Calu3 (cell line): ENCODE results near the gene GALNT12. TPM values are rescaled to one million over a fixed set of nuclear protein-coding genes. Genes with fewer than 3 reads are reported as not detected.

Experiments
- BruUV-seq: library from RNA; stranded (reverse); fragments of 400-500 nt; replicated peaks from 2 replicates; lab custom pipeline; 2021; lab: Mats Ljungman, UMichigan
- CTCF ChIA-PET: fragments of 300-600 bp; sonication (Branson Sonifier 250); formaldehyde crosslinking; loops from one replicate; lab custom pipeline; 2022; ENCODE audit warnings: antibody characterized with exemption; lab: Charles Lee
- DNase-seq: peaks from one replicate; pipeline ENCODE4 v3.0.0; 2022
- H3K27ac Mint-ChIP-seq: one replicate; pipeline ENCODE4 v1.8.0; 2022; ENCODE audit warnings: mixed read lengths; ENCODE audit not compliant: unreplicated experiment
- H3K27me3 Mint-ChIP-seq: one replicate; pipeline ENCODE4 v1.8.0; 2022; ENCODE audit warnings: mixed read lengths; ENCODE audit not compliant: unreplicated experiment
- H3K36me3 Mint-ChIP-seq: one replicate; pipeline ENCODE4 v1.8.0; 2022; ENCODE audit warnings: mild to moderate bottlenecking, moderate library complexity, mixed read lengths; ENCODE audit not compliant: insufficient read depth, unreplicated experiment
- H3K4me1 Mint-ChIP-seq: one replicate; pipeline ENCODE4 v1.8.0; 2022; ENCODE audit warnings: mild to moderate bottlenecking, low read depth, mixed read lengths; ENCODE audit not compliant: unreplicated experiment
- H3K4me3 Mint-ChIP-seq: one replicate; pipeline ENCODE4 v1.8.0; 2022; ENCODE audit warnings: mild to moderate bottlenecking, low read depth, moderate library complexity, mixed read lengths; ENCODE audit not compliant: unreplicated experiment
- H3K9me3 Mint-ChIP-seq: one replicate; pipeline ENCODE4 v1.8.0; 2022; ENCODE audit warnings: low read depth, mixed read lengths; ENCODE audit not compliant: unreplicated experiment
- intact Hi-C: fragments of 100-400 bp; cut with micrococcal nuclease; formaldehyde crosslinking; loops from one replicate; pipeline ENCODE4 v1.10.0; 2022; ENCODE audit not compliant: unreplicated experiment
- total RNA-seq: library from RNA; stranded (reverse); gene quantifications from 2 replicates; pipeline ENCODE4 v1.2.3, GENCODE V29; 2022
- TF ChIP-seq, protein P1 (sequence below): fragments of 200-600 bp; IDR thresholded peaks from one replicate; pipeline ENCODE4 v1.8.0; 2022; ENCODE audit warnings: antibody characterized with exemption; ENCODE audit not compliant: unreplicated experiment

Gene GALNT12
- total RNA-seq, 1 experiment from 2014 or later, result 49.2 TPM

DNA sequence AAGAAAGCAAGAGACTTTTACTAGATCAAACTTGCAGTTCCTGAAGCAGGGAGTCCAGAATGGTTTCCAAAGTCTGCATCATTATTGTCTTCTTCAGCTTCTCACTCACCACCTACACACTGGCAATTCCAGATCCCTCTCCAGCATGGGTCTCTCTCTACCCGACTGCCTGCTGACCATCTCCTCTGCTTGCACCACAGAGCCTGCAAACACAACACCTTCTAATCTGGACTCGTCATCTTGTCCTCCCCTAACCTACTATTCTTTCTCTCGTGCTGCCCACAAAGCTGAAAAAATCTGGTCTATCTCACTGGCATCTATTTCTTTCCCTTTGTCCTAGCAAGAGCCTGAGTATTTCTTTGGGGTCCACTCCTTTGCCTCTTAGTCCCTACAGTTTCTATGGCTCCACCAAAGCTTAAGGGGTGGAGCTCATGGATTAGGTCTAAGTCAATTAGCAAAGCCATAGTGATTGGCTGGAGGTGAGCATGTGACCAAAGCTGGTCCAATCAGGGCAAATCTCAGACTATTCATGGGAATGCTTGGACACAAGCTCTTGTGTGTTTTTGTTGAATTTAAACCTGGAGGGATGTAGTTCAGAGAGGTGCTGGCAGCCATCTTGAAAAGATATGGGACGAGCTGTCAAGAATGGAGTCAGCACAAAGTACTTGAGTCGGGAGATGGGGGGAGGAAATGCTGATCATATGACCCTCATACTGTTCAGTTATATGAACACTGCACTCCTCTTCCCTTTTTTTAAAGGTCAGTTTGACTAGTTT lies 63.5 kb downstream of the GALNT12 start:
- BruUV-seq, result no TSS peak
- CTCF ChIA-PET, result no interaction called here

GRCh38 chr9:98871558-98872065 lies 64.1 kb downstream of the GALNT12 start:
- DNase-seq, result no peak
- no TSS peak for BruUV-seq
- CTCF ChIA-PET, result no interaction called here
- H3K27me3 Mint-ChIP-seq, result peaks cover 32% of the 10 kb centered on the region
- H3K4me3 Mint-ChIP-seq, result no peak overlapping the region
- H3K9me3 Mint-ChIP-seq, result peaks cover 2% of the 10 kb centered on the region
- TF ChIP-seq, protein P1, sequence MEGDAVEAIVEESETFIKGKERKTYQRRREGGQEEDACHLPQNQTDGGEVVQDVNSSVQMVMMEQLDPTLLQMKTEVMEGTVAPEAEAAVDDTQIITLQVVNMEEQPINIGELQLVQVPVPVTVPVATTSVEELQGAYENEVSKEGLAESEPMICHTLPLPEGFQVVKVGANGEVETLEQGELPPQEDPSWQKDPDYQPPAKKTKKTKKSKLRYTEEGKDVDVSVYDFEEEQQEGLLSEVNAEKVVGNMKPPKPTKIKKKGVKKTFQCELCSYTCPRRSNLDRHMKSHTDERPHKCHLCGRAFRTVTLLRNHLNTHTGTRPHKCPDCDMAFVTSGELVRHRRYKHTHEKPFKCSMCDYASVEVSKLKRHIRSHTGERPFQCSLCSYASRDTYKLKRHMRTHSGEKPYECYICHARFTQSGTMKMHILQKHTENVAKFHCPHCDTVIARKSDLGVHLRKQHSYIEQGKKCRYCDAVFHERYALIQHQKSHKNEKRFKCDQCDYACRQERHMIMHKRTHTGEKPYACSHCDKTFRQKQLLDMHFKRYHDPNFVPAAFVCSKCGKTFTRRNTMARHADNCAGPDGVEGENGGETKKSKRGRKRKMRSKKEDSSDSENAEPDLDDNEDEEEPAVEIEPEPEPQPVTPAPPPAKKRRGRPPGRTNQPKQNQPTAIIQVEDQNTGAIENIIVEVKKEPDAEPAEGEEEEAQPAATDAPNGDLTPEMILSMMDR, result no peak
- H3K4me1 Mint-ChIP-seq, result peaks cover 12% of the 10 kb centered on the region
- intact Hi-C loops, result no loop called here
- no peak overlapping the region for H3K27ac Mint-ChIP-seq
- no peaks in the 10 kb centered on the region for H3K36me3 Mint-ChIP-seq

More for the DNA sequence above, 63.5 kb downstream of the GALNT12 start:
- DNase-seq, result no peak
- H3K9me3 Mint-ChIP-seq, result peaks cover 2% of the 10 kb centered on the region
- no peak overlapping the region for H3K27ac Mint-ChIP-seq
- intact Hi-C loops, result no loop called here
- TF ChIP-seq, protein P1, result no peak
- H3K36me3 Mint-ChIP-seq, result no peaks in the 10 kb centered on the region
- H3K4me3 Mint-ChIP-seq, result no peak overlapping the region
- peaks cover 12% of the 10 kb centered on the region for H3K4me1 Mint-ChIP-seq
- peaks cover 32% of the 10 kb centered on the region for H3K27me3 Mint-ChIP-seq

- no peaks in the 10 kb centered on the region for H3K4me1 Mint-ChIP-seq
- intact Hi-C loops, result no loop called here
- no peak for DNase-seq
- CTCF ChIA-PET, result no interaction called here
- TF ChIP-seq, protein P1, result no peak
- H3K9me3 Mint-ChIP-seq, result no peaks in the 10 kb centered on the region
- H3K36me3 Mint-ChIP-seq, result no peaks in the 10 kb centered on the region
- no TSS peak for BruUV-seq
- no peak overlapping the region for H3K4me3 Mint-ChIP-seq
- no peak overlapping the region for H3K27ac Mint-ChIP-seq
- peaks cover 49% of the 10 kb centered on the region for H3K27me3 Mint-ChIP-seq
Observed at GRCh38 chr9:98873526-98873925, 66.1 kb downstream of the GALNT12 start.

GRCh38 chr9:98873951-98874371 lies 66.5 kb downstream of the GALNT12 start:
- DNase-seq, result no peak
- H3K9me3 Mint-ChIP-seq, result no peaks in the 10 kb centered on the region
- H3K27ac Mint-ChIP-seq, result no peak overlapping the region
- no peaks in the 10 kb centered on the region for H3K4me1 Mint-ChIP-seq
- TF ChIP-seq, protein P1, result no peak
- BruUV-seq, result no TSS peak
- H3K36me3 Mint-ChIP-seq, result no peaks in the 10 kb centered on the region
- CTCF ChIA-PET, result no interaction called here
- H3K27me3 Mint-ChIP-seq, result peaks cover 54% of the 10 kb centered on the region
- H3K4me3 Mint-ChIP-seq, result no peak overlapping the region
- intact Hi-C loops, result no loop called here
